DND-41 (cell line): ENCODE measurements around the gene ZIC2.

Experiments
- ATAC-seq: fragments of 200-7000 bp; cut with Tn5 transposase; 3 replicates; pipeline ENCODE4 v1.9.1; 2021; ENCODE audit warnings: low read depth; ENCODE audit not compliant: insufficient read depth
- DNase-seq: peaks from one replicate; pipeline ENCODE4 v3.0.0-alpha.2; 2020
- H2AFZ ChIP-seq: 2 replicates; pipeline ENCODE4 v1.6.0; 2012; ENCODE audit warnings: low read depth, low read length
- H3K27ac ChIP-seq: 2 replicates; pipeline ENCODE4 v1.5.1; 2012; ENCODE audit warnings: low read length, inconsistent platforms
- H3K27me3 ChIP-seq: fragments of 200-600 bp; sonication (generic); 2 replicates; pipeline ENCODE4 v1.6.0; 2012; ENCODE audit warnings: low read length, mild to moderate bottlenecking, inconsistent platforms; ENCODE audit not compliant: insufficient read depth, poor library complexity
- H3K36me3 ChIP-seq: 2 replicates; pipeline ENCODE4 v1.5.1; 2012; ENCODE audit warnings: low read length, inconsistent platforms; ENCODE audit not compliant: insufficient read depth
- H3K4me1 ChIP-seq: 2 replicates; pipeline ENCODE4 v1.5.1; 2012; ENCODE audit warnings: mild to moderate bottlenecking, low read length; ENCODE audit not compliant: insufficient read depth
- H3K4me2 ChIP-seq: 2 replicates; pipeline ENCODE4 v1.6.0; 2012; ENCODE audit warnings: mild to moderate bottlenecking, moderate library complexity, low read length, inconsistent platforms; ENCODE audit not compliant: insufficient read depth
- H3K4me3 ChIP-seq, 2 experiments: fragments of 200-600 bp in 1 of 2; shearing (Covaris generic) in 1 of 2; 2 replicates each; pipeline ENCODE4 v1.5.1; 2012 to 2016; ENCODE audit warnings: inconsistent platforms in 2 of 2, low read length in 2 of 2, mild to moderate bottlenecking in 2 of 2, low read depth in 1 of 2, moderate library complexity in 1 of 2
- H3K79me2 ChIP-seq: 2 replicates; pipeline ENCODE4 v1.6.0; 2012; ENCODE audit warnings: low read length, inconsistent platforms; ENCODE audit not compliant: insufficient read depth
- H3K9ac ChIP-seq: 2 replicates; pipeline ENCODE4 v1.6.0; 2012; ENCODE audit warnings: low read depth, mild to moderate bottlenecking, inconsistent platforms, low read length, moderate library complexity
- H3K9me3 ChIP-seq: 2 replicates; pipeline ENCODE4 v1.5.1; 2012; ENCODE audit warnings: low read length, moderate library complexity, mild to moderate bottlenecking, inconsistent platforms; ENCODE audit not compliant: insufficient read depth, severe bottlenecking
- H4K20me1 ChIP-seq: 2 replicates; pipeline ENCODE4 v1.6.0; 2012; ENCODE audit warnings: low read length; ENCODE audit not compliant: insufficient read depth
- CTCF ChIP-seq: IDR thresholded peaks from 2 replicates; pipeline ENCODE4 v1.5.1; 2012; ENCODE audit warnings: borderline replicate concordance, low read length, moderate library complexity, mild to moderate bottlenecking; ENCODE audit not compliant: poor library complexity, severe bottlenecking; ENCODE audit errors: extremely low read depth
- EZH2 ChIP-seq: IDR thresholded peaks from 3 replicates; pipeline ENCODE4 v1.6.1; 2012; ENCODE audit warnings: borderline replicate concordance, low read depth, mild to moderate bottlenecking, moderate library complexity, low read length, inconsistent platforms; ENCODE audit not compliant: severe bottlenecking

The ZIC2 gene

GRCh38 chr13:99975626-99976025, 6.0 kb upstream of the ZIC2 start:
- H3K79me2 ChIP-seq: no peaks in the 10 kb centered on the region
- no peak overlapping the region for H3K9ac ChIP-seq
- H3K4me1 ChIP-seq: peaks cover 32% of the 10 kb centered on the region
- no peak overlapping the region for H3K4me3 ChIP-seq
- H3K27ac ChIP-seq: no peak overlapping the region
- H3K4me2 ChIP-seq: no peak overlapping the region
- H3K27me3 ChIP-seq: peaks cover 14% of the 10 kb centered on the region
- H3K9me3 ChIP-seq: no peaks in the 10 kb centered on the region
- H3K36me3 ChIP-seq: no peaks in the 10 kb centered on the region
- ATAC-seq (no peak), DNase-seq (no peak)
- H4K20me1 ChIP-seq: no peaks in the 10 kb centered on the region; the same call in 1 of the 2 replicates
- no peak overlapping the region for H2AFZ ChIP-seq
- TF ChIP-seq CTCF (no peak), EZH2 (no peak)

- Histone ChIP-seq H2AFZ (no peak overlapping the region), H3K27ac (no peak overlapping the region), H3K9ac (no peak overlapping the region), H3K4me3 (no peak overlapping the region), H3K4me1 (peaks cover 30% of the 10 kb centered on the region), H3K9me3 (no peaks in the 10 kb centered on the region), H3K4me2 (no peak overlapping the region), H3K36me3 (no peaks in the 10 kb centered on the region), H3K27me3 (peaks cover 14% of the 10 kb centered on the region), H3K79me2 (no peaks in the 10 kb centered on the region), H4K20me1 (no peaks in the 10 kb centered on the region; the same call in 1 of the 2 replicates)
- ATAC-seq: no peak
- no peak for TF ChIP-seq CTCF
- TF ChIP-seq EZH2: no peak
- no peak for DNase-seq
Observed at GRCh38 chr13:99976575-99976974, 5.0 kb upstream of the ZIC2 start.

GRCh38 chr13:99977334-99977911, 4.2 kb upstream of the ZIC2 start:
- H3K79me2 ChIP-seq: peaks cover 7% of the 10 kb centered on the region
- no peak overlapping the region for H3K9ac ChIP-seq
- no peaks in the 10 kb centered on the region for H3K9me3 ChIP-seq
- H4K20me1 ChIP-seq: no peaks in the 10 kb centered on the region; the same call in 1 of the 2 replicates
- H3K36me3 ChIP-seq: no peaks in the 10 kb centered on the region
- no peak for DNase-seq
- no peak overlapping the region for H2AFZ ChIP-seq
- TF ChIP-seq EZH2 (no peak), CTCF (no peak)
- H3K4me2 ChIP-seq: peak overlapping the region; percentile 69
- no peak overlapping the region for H3K27ac ChIP-seq
- peak overlapping the region in 1 of 2 experiments; percentile 52; a peak in 1 of 4 replicates for H3K4me3 ChIP-seq
- ATAC-seq: no peak
- H3K27me3 ChIP-seq: peaks cover 14% of the 10 kb centered on the region
- peaks cover 36% of the 10 kb centered on the region for H3K4me1 ChIP-seq
